Loucy (cell line): Measurements from ENCODE around the gene FAM163B.

Experiments used
- EZH2phosphoT487 ChIP-seq: fragments of 200-600 bp; IDR thresholded peaks from 2 replicates; pipeline ENCODE4 v1.6.1; 2018; ENCODE audit warnings: antibody characterized with exemption, mild to moderate bottlenecking, moderate library complexity, borderline replicate concordance
- TF ChIP-seq, protein P1 (sequence below): fragments of 200-600 bp; sonication (generic); conservative IDR thresholded peaks from 2 replicates; pipeline ENCODE4 v1.5.1; 2014; ENCODE audit warnings: mild to moderate bottlenecking, antibody characterized with exemption, low read length

DNA sequence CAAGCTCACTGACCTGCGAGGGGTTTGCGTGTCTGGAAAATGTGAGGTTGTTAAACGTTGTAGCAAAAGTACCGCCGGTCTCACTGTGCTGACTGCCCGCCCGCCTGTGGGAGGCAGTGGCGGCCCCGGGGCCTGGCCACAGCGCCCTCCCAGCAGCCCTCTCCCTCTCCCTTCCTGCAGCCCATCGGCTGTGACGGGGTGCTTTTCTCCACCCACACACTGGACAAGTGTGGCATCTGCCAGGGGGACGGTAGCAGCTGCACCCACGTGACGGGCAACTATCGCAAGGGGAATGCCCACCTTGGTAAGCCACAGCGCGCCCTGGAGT is 68.5 kb downstream of the FAM163B start:
- TF ChIP-seq, protein P1, sequence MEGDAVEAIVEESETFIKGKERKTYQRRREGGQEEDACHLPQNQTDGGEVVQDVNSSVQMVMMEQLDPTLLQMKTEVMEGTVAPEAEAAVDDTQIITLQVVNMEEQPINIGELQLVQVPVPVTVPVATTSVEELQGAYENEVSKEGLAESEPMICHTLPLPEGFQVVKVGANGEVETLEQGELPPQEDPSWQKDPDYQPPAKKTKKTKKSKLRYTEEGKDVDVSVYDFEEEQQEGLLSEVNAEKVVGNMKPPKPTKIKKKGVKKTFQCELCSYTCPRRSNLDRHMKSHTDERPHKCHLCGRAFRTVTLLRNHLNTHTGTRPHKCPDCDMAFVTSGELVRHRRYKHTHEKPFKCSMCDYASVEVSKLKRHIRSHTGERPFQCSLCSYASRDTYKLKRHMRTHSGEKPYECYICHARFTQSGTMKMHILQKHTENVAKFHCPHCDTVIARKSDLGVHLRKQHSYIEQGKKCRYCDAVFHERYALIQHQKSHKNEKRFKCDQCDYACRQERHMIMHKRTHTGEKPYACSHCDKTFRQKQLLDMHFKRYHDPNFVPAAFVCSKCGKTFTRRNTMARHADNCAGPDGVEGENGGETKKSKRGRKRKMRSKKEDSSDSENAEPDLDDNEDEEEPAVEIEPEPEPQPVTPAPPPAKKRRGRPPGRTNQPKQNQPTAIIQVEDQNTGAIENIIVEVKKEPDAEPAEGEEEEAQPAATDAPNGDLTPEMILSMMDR: no peak
- no peak for TF ChIP-seq EZH2phosphoT487
